HL-60 (cell line): Measurements from ENCODE around the gene MICB.

Experiments
- DNase-seq, 2 experiments: peaks; one replicate each; pipeline ENCODE4 v3.0.0-alpha.2; 2010 to 2020; ENCODE audit warnings: low read depth in 1 of 2, low spot score in 1 of 2
- H3K27ac ChIP-seq: fragments of 250-450 bp; sonication (Bioruptor Pico); replicated peaks from 2 replicates; pipeline ENCODE4 v1.5.1; 2020; ENCODE audit warnings: mild to moderate bottlenecking, moderate library complexity
- H3K27me3 ChIP-seq: fragments of 250-450 bp; sonication (Bioruptor Pico); 2 replicates; pipeline ENCODE4 v1.5.1; 2021; ENCODE audit warnings: mild to moderate bottlenecking, moderate library complexity; ENCODE audit not compliant: insufficient read depth, poor library complexity, severe bottlenecking
- H3K4me3 ChIP-seq: replicated peaks from 2 replicates; pipeline ENCODE4 v1.5.1; 2011; ENCODE audit warnings: mild to moderate bottlenecking, control low read depth, low read length; ENCODE audit not compliant: insufficient read depth
- CTCF ChIP-seq: IDR thresholded peaks from one replicate; pipeline ENCODE4 v1.5.1; 2011; ENCODE audit warnings: low read length, control low read depth, inconsistent platforms; ENCODE audit not compliant: insufficient read depth
- GABPA ChIP-seq: IDR thresholded peaks from 2 replicates; pipeline ENCODE4 v1.6.1; 2012; ENCODE audit warnings: low read depth
- POLR2AphosphoS5 ChIP-seq: IDR thresholded peaks from 2 replicates; pipeline ENCODE4 v1.6.1; 2012; ENCODE audit warnings: low read depth
- SPI1 ChIP-seq: IDR thresholded peaks from 2 replicates; pipeline ENCODE4 v1.6.1; 2012; ENCODE audit warnings: low read depth, mild to moderate bottlenecking, borderline replicate concordance
- TF ChIP-seq, protein P1 (sequence below): IDR thresholded peaks from 2 replicates; pipeline ENCODE4 v1.6.1; 2012; ENCODE audit warnings: low read depth; ENCODE audit not compliant: insufficient replicate concordance

The MICB gene

DNA sequence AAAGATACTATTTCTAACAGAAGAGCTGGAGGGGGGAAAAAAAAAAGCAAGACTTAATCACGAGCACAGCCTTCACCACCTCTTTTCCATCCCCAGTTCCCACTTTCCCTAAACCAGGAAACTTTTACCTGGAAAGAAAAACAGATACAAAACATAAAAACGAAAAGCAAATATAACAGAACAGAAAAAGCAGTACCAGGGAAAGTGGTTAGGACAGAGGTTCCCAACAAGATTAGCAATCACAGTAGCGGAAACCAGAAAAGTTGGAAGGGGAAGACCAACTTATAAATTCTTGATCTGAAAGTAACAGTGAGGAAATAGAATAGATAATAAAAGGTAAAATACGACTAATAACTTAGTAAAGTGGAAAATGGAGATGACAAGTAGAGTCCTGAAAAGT is 42.7 kb downstream of the MICB start:
- Histone ChIP-seq H3K4me3 (peak overlapping the region; percentile 63), H3K27ac (peak overlapping the region; percentile 98), H3K27me3 (no peaks in the 10 kb centered on the region)
- TF ChIP-seq, protein P1, sequence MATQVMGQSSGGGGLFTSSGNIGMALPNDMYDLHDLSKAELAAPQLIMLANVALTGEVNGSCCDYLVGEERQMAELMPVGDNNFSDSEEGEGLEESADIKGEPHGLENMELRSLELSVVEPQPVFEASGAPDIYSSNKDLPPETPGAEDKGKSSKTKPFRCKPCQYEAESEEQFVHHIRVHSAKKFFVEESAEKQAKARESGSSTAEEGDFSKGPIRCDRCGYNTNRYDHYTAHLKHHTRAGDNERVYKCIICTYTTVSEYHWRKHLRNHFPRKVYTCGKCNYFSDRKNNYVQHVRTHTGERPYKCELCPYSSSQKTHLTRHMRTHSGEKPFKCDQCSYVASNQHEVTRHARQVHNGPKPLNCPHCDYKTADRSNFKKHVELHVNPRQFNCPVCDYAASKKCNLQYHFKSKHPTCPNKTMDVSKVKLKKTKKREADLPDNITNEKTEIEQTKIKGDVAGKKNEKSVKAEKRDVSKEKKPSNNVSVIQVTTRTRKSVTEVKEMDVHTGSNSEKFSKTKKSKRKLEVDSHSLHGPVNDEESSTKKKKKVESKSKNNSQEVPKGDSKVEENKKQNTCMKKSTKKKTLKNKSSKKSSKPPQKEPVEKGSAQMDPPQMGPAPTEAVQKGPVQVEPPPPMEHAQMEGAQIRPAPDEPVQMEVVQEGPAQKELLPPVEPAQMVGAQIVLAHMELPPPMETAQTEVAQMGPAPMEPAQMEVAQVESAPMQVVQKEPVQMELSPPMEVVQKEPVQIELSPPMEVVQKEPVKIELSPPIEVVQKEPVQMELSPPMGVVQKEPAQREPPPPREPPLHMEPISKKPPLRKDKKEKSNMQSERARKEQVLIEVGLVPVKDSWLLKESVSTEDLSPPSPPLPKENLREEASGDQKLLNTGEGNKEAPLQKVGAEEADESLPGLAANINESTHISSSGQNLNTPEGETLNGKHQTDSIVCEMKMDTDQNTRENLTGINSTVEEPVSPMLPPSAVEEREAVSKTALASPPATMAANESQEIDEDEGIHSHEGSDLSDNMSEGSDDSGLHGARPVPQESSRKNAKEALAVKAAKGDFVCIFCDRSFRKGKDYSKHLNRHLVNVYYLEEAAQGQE, result no peak
- no peak for TF ChIP-seq CTCF
- no peak for TF ChIP-seq POLR2AphosphoS5
- no peak for TF ChIP-seq GABPA
- TF ChIP-seq SPI1, result no peak
- DNase-seq, result no peak

GRCh38 chr6:31541059-31541657 is 43.2 kb downstream of the MICB start:
- TF ChIP-seq CTCF (no peak), GABPA (no peak), SPI1 (peak; percentile 14; the same call in 1 of the 2 replicates), POLR2AphosphoS5 (no peak)
- TF ChIP-seq, protein P1, result no peak
- Histone ChIP-seq H3K27me3 (no peaks in the 10 kb centered on the region), H3K4me3 (peak overlapping the region; percentile 63), H3K27ac (peak overlapping the region; percentile 98)
- DNase-seq, result peak in 1 of 2 experiments; percentile 85

- DNase-seq, result peak; percentile 96 to 98
- H3K27me3 ChIP-seq, result no peaks in the 10 kb centered on the region
- H3K4me3 ChIP-seq, result peak within 1 kb of the TSS; percentile 63
- H3K27ac ChIP-seq, result peak within 1 kb of the TSS; percentile 98
- TF ChIP-seq GABPA (peak; percentile 73), CTCF (no peak), SPI1 (peak; percentile 25; the same call in 1 of the 2 replicates), POLR2AphosphoS5 (peak; percentile 93)
- TF ChIP-seq, protein P1, result peak; percentile 80
Observed at GRCh38 chr6:31541658-31542521, 43.9 kb downstream of the MICB start, which contains the start of gene DDX39B. Gene DDX39B, minus strand, starts transcription at chr6:31542003. Its CDS starts 1,471 bp downstream, at chr6:31540532.
